Measurements from ENCODE around the gene PRSS27. TPM values are rescaled to one million over a fixed set of nuclear protein-coding genes. Genes with fewer than 3 reads are reported as not detected.

PRSS27 gene
- total RNA-seq, 2 donors from 2014 or later, result 2.1 TPM; not detected in 1

DNA sequence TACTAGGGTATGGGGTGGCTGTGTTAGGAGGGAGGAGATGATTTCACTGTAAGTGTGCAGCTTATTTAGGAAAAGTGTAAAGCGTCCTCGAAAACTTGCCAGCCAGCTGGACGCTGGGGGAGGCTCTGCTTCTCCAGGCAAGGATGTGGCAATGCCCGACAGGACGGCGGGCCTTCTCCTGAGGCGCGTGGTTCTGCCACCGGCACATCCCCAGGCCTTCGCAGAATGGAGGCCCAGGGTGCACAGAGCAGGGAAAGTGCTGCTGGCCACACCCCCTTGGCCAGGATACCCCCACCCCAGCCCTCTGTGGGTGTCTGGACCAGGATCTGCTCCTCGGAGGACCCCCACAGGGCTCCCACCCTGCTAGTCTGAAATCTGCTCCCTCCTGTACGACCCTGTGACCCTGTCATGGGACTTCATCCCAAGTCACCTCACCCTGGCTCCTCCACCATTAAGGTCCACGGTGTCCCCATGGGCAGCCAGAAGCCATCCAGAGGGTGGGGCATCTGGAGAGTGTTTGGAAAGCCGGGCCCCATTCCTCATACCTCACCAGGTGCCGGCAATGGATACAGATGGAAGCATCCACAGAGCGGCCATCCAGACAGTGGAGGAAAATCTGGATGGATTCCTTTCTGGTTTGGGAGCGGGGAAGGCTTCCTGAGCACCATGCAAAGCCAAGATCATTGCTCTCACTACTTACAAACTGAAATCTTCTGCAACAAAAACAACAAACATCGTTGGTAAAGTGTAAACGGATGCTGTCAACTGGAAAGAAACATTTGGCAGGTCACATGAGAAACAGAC, 23.2 kb upstream of the PRSS27 start:
- no peak for DNase-seq
- Histone ChIP-seq H3K4me3 (no peak overlapping the region), H3K27ac (no peak overlapping the region), H3K36me3 (replicated peaks in 1 of 2; ENCODE audit: insufficient read depth in 1 of 2, low read depth in 2 of 2) (no peaks in the 10 kb centered on the region), H3K9me3 (no peaks in the 10 kb centered on the region), H3K27me3 (no peaks in the 10 kb centered on the region), H3K4me1 (peaks cover 1% of the 10 kb centered on the region)
- no peak for ATAC-seq
- TF ChIP-seq, protein P1, sequence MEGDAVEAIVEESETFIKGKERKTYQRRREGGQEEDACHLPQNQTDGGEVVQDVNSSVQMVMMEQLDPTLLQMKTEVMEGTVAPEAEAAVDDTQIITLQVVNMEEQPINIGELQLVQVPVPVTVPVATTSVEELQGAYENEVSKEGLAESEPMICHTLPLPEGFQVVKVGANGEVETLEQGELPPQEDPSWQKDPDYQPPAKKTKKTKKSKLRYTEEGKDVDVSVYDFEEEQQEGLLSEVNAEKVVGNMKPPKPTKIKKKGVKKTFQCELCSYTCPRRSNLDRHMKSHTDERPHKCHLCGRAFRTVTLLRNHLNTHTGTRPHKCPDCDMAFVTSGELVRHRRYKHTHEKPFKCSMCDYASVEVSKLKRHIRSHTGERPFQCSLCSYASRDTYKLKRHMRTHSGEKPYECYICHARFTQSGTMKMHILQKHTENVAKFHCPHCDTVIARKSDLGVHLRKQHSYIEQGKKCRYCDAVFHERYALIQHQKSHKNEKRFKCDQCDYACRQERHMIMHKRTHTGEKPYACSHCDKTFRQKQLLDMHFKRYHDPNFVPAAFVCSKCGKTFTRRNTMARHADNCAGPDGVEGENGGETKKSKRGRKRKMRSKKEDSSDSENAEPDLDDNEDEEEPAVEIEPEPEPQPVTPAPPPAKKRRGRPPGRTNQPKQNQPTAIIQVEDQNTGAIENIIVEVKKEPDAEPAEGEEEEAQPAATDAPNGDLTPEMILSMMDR (IDR thresholded peaks at IDR 0.05), result no peak
- TF ChIP-seq POLR2A (IDR thresholded peaks at IDR 0.05), result no peak
- intact Hi-C loops (cut with DNase I), result no loop called here
- WGBS, 2 donors, result 84 to 87% methylated on average over 18 to 19 of the region's 19 CpGs

DNA sequence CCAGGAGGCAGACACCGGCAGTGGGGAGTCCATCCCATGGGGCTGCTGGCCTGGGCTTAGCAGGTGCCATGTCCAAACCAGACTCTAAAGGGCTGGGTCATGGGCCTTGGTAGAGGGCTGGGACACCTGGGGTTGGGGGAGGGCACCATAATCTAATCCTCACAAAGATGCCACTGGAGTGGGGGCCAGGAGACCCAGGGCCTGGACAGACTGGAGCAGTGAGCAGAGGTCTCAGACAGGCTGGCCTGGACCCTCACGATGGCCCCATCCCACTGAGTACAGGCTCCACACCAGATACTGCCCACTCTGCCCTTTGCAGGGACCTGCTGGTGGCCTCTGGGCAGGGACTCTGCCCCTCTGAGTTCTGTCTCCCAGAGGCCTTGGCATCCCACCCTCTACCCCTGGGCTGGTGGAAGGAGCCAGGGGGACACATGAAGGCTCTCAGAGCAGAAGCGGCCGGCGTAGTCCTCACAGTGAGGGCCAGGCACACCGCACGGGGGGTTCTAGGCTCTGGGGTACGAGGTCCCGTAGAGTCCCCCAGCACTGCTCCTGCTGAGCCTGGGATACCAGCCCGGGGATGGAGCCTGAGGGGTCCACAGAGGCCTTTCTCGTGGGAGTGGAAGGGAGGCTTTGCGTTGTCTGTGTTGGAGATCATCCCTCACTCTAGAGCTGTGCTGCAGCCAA, 22.4 kb upstream of the PRSS27 start:
- WGBS, 2 donors, result 86 to 87% methylated on average over 3 to 8 of the region's 12 CpGs
- ATAC-seq (no peak), DNase-seq (no peak)
- Histone ChIP-seq H3K27ac (no peak overlapping the region), H3K36me3 (replicated peaks in 1 of 2; ENCODE audit: insufficient read depth in 1 of 2, low read depth in 2 of 2) (no peaks in the 10 kb centered on the region), H3K4me1 (no peaks in the 10 kb centered on the region), H3K4me3 (no peak overlapping the region), H3K9me3 (no peaks in the 10 kb centered on the region), H3K27me3 (no peaks in the 10 kb centered on the region)
- intact Hi-C loops (cut with DNase I), result no loop called here
- TF ChIP-seq, protein P1 (IDR thresholded peaks at IDR 0.05), result no peak
- TF ChIP-seq POLR2A (IDR thresholded peaks at IDR 0.05), result no peak

DNA sequence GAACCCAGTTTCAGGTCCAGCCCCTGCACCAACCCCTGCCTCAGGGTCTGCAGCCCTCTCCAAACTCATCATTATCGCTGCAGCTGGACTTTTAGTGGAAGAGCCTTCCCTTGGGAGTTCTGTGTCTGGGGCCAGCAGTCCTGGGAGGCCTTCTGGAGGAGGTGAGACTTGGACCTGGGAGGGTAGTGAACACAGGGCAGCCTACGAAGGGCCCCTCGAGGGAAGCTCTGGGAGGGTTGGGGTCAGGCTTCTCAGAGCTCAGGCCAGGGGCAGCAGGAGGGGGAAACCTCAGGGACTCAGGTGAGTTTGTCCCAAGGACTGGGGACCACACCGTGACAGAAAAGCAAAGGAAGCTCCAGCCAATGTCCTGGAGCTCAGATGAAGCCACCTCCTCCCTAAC, 21.1 kb upstream of the PRSS27 start:
- 84 to 90% methylated on average over 3 to 4 of the region's 4 CpGs for WGBS, 2 donors
- intact Hi-C loops (cut with DNase I), result no loop called here
- H3K36me3 ChIP-seq (replicated peaks in 1 of 2; ENCODE audit: insufficient read depth in 1 of 2, low read depth in 2 of 2), result no peaks in the 10 kb centered on the region
- H3K4me1 ChIP-seq, result no peaks in the 10 kb centered on the region
- H3K4me3 ChIP-seq, result no peak overlapping the region
- H3K9me3 ChIP-seq, result no peaks in the 10 kb centered on the region
- ATAC-seq (no peak), DNase-seq (no peak)
- TF ChIP-seq POLR2A (IDR thresholded peaks at IDR 0.05), result no peak
- no peaks in the 10 kb centered on the region for H3K27me3 ChIP-seq
- no peak overlapping the region for H3K27ac ChIP-seq

DNA sequence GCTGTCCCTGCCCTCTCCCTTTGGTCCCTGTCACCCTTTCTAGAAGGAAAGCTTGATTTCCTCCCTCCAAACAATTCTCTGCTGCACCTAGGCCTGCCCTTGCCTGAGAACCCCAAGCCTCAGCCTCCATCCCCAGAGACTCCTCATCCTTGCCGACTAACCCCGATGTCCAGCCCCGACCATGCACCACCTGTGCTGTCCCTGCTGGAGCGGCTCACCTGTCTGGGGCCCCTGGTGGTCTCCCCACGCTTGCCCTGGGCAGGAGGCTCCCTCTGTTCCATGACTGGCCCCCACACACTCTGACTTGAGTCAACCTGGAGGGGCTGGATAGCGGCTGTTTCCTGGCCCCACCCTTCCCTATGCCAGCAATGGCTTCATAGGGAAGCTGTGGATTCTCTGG, 20.5 kb upstream of the PRSS27 start:
- intact Hi-C loops (cut with DNase I), result no loop called here
- no peak overlapping the region for H3K27ac ChIP-seq
- no peaks in the 10 kb centered on the region for H3K9me3 ChIP-seq
- no peaks in the 10 kb centered on the region for H3K27me3 ChIP-seq
- H3K4me3 ChIP-seq, result no peak overlapping the region
- 81 to 88% methylated on average over 6 of the region's 6 CpGs for WGBS, 2 donors
- TF ChIP-seq POLR2A (IDR thresholded peaks at IDR 0.05), result no peak
- TF ChIP-seq, protein P1 (IDR thresholded peaks at IDR 0.05), result no peak
- H3K36me3 ChIP-seq (replicated peaks in 1 of 2; ENCODE audit: insufficient read depth in 1 of 2, low read depth in 2 of 2), result no peaks in the 10 kb centered on the region
- ATAC-seq (no peak), DNase-seq (no peak)
- H3K4me1 ChIP-seq, result no peaks in the 10 kb centered on the region

DNA sequence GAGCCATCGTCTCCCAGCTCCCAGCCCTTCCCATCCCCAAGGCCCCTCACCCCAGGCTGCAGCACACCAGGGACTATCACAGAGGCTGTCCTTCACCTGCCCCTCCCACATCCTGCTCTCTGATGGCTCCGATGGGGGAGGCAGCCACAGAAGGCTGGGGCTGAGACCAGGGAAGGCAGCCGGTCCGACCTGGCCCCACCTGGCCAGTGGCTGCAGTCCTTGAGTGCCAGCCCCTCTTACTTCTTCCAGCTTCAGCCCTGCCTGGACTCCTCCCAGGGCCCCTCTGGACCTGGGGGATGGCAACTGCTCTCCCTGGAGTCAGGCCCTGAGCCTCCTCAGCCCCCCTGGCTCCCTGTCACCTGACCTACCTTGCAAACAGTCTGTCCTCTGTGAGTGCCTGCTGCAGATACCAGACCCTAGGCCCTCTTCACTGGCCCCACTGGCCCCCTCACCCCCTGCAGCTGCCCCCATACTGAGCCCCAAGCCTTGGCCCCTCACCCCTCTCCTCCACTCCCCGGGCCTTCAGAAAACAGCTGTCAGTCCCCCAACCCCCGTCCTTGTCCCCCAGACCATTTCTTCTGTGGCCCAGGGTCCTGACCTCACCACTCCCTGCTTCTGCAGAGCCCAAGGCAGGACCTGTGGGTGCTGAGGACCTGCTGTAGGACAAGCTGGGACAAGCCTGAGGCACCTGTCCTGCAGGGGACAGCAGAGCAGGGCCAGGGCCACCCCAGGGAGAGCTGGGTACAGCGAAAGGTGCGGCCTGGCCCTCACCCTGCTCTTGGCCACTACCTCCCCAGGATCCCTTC, 19.8 kb upstream of the PRSS27 start:
- Histone ChIP-seq H3K4me1 (no peaks in the 10 kb centered on the region), H3K27ac (no peak overlapping the region), H3K36me3 (replicated peaks in 1 of 2; ENCODE audit: insufficient read depth in 1 of 2, low read depth in 2 of 2) (no peaks in the 10 kb centered on the region), H3K27me3 (no peaks in the 10 kb centered on the region), H3K9me3 (no peaks in the 10 kb centered on the region), H3K4me3 (no peak overlapping the region)
- WGBS, 2 donors, result 66 to 68% methylated on average over 3 to 5 of the region's 8 CpGs
- ATAC-seq (no peak), DNase-seq (no peak)
- intact Hi-C loops (cut with DNase I), result no loop called here
- TF ChIP-seq POLR2A (IDR thresholded peaks at IDR 0.05), result no peak
- TF ChIP-seq, protein P1 (IDR thresholded peaks at IDR 0.05), result no peak
